Measurements from ENCODE around the gene SIRT7.
A peak's percentile ranks its signal among the peaks of the same experiment; 100 is the strongest.

Gene SIRT7

DNA sequence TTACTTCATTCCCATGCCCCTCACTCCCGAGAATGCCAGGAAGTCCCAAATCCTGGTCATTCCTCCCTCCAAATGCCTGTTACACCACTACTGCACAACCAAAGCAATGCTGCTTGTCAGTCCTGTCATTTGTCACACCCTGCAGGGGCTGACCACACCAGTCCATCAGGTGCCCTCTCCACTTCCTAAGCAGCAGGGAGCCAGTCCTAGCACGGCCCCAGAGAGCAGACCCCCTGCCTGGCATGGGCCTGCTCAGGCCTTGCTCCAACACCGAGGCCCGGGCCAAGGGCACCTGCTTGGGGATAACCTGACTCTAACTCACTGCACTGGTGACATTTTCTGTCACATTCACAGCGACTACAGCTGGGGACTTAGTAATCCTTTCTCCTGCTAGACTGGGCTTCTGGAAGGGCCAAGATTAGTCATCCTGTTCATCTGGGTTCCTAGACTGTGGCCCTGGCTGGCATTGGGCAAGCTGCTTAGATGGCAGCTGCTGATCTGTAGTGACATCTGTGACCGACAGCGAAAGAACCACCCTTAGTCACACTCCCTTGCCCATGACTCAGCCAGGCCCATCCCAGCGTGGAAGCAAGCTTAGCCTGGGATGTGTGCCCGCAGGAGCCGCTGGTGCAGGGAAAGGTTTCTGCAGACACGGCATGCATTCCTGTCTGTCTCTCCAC is 32.0 kb downstream of the SIRT7 start:
- H3K4me3 Mint-ChIP-seq, result no peak overlapping the region

GRCh38 chr17:81885454-81885853 is 32.5 kb downstream of the SIRT7 start:
- ATAC-seq, result no peak
- H3K4me3 Mint-ChIP-seq, result no peak overlapping the region
- DNase-seq, result no peak
- H3K27ac Mint-ChIP-seq, result peak overlapping the region; percentile 52
- no peaks in the 10 kb centered on the region for H3K9me3 Mint-ChIP-seq
- no peaks in the 10 kb centered on the region for H3K27me3 Mint-ChIP-seq
- H3K4me1 Mint-ChIP-seq, result peaks cover 17% of the 10 kb centered on the region
- H3K36me3 Mint-ChIP-seq (ENCODE audit: low read depth), result peaks cover 72% of the 10 kb centered on the region

More for the DNA sequence above, 32.0 kb downstream of the SIRT7 start:
- peak; percentile 29 for ATAC-seq
- DNase-seq, result no peak
- peaks cover 73% of the 10 kb centered on the region for H3K36me3 Mint-ChIP-seq (ENCODE audit: low read depth)
- no peaks in the 10 kb centered on the region for H3K27me3 Mint-ChIP-seq
- peaks cover 17% of the 10 kb centered on the region for H3K4me1 Mint-ChIP-seq
- no peaks in the 10 kb centered on the region for H3K9me3 Mint-ChIP-seq
- H3K27ac Mint-ChIP-seq, result peak overlapping the region; percentile 52

DNA sequence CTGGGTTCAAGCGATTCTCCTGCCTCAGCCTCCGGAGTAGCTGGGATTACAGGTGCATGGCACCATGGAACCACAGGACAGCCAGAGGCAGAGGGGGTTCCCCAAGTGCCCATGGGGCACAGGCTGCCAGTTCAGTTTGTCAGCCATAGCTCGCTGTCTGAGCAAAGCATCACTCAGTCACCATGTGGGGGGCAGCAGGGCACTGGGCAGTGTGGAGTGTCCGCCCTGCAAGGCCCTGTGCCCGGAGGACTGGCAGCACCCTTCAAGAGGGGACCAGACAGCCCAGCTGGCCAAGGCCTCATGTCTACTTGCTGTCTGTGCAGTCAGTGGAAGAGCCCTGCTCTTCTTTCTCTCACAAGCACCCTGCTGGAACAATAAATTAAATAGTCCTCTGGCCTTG is 33.0 kb downstream of the SIRT7 start:
- Mint-ChIP-seq H3K27me3 (no peaks in the 10 kb centered on the region), H3K27ac (no peak overlapping the region), H3K4me1 (peaks cover 14% of the 10 kb centered on the region), H3K36me3 (ENCODE audit: low read depth) (peaks cover 70% of the 10 kb centered on the region), H3K4me3 (no peak overlapping the region), H3K9me3 (no peaks in the 10 kb centered on the region)
- no peak for DNase-seq
- ATAC-seq, result no peak

DNA sequence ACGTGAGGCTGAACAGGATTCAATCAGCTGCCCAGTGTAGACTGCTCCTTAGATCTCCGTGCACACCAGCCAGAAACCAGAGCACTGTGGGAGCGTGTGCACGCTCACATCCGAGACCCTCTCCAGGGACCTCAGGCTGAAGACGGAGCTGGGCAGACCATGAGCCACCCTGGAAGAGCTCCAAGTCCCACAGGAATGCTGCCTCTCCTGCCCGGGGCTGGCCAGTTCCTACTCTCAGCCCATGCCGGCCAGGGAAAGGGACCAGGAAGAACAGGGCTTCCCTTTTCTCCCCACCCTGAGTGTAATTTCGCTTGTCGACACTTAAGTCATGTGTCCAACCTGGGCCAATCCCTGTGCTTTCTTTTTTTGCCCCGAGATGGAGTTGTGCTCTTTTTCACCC is 33.5 kb downstream of the SIRT7 start:
- ATAC-seq, result peak; percentile 30
- Mint-ChIP-seq H3K27ac (peak overlapping the region; percentile 39), H3K36me3 (ENCODE audit: low read depth) (peaks cover 70% of the 10 kb centered on the region), H3K4me3 (no peak overlapping the region), H3K27me3 (no peaks in the 10 kb centered on the region), H3K9me3 (no peaks in the 10 kb centered on the region), H3K4me1 (peaks cover 11% of the 10 kb centered on the region)
- DNase-seq, result no peak

DNA sequence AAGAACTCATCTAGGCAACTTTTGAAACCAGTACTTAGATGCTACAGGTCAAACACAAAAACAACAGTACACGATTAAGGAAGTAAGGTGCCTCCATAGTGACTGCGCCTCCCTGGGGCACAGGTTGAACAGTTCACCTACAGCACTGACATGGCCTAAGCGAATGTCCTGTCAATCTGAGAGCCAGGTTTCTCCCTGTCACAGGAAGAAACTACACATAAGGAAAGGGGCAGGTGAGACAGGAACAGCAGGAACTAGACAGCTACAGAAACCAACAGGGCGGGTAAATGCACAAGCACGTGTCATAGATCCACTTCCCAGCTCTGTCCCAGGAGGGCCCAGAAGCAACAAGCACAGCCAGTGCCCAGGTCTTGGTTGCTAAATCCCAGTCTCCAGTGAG is 38.9 kb downstream of the SIRT7 start:
- Mint-ChIP-seq H3K9me3 (no peaks in the 10 kb centered on the region), H3K4me1 (peaks cover 7% of the 10 kb centered on the region), H3K27ac (no peak overlapping the region), H3K27me3 (no peaks in the 10 kb centered on the region), H3K36me3 (ENCODE audit: low read depth) (peaks cover 47% of the 10 kb centered on the region), H3K4me3 (no peak overlapping the region)
- DNase-seq (no peak), ATAC-seq (no peak)

- Mint-ChIP-seq H3K27me3 (no peaks in the 10 kb centered on the region), H3K4me3 (no peak overlapping the region), H3K9me3 (no peaks in the 10 kb centered on the region), H3K27ac (no peak overlapping the region), H3K4me1 (peaks cover 14% of the 10 kb centered on the region), H3K36me3 (ENCODE audit: low read depth) (peaks cover 44% of the 10 kb centered on the region)
- DNase-seq, result no peak
- ATAC-seq, result no peak
Measured at GRCh38 chr17:81878294-81878693, 39.7 kb downstream of the SIRT7 start.

DNA sequence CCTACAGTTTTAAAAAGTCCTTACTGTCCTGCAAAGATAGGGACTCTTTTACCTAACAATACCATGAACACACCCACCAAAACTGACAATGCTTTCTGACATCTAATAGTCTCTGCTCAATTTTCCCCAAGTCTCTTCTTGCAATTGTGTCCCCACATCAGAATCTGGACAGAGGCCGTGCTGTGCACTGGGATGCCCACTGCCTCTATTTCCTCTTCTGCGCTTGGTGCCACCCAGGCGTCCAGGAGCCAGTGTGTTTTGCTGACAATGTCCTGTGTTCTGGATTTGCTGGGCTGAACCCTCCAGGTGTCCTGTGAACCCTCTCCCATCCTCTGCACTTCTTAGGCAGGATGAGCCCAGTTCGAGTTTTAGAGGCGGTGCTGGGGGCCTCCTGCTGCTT is 40.4 kb downstream of the SIRT7 start:
- Mint-ChIP-seq H3K27me3 (no peaks in the 10 kb centered on the region), H3K27ac (no peak overlapping the region), H3K4me1 (peaks cover 21% of the 10 kb centered on the region), H3K9me3 (no peaks in the 10 kb centered on the region), H3K36me3 (ENCODE audit: low read depth) (peaks cover 41% of the 10 kb centered on the region), H3K4me3 (no peak overlapping the region)
- ATAC-seq (no peak), DNase-seq (no peak)

DNA sequence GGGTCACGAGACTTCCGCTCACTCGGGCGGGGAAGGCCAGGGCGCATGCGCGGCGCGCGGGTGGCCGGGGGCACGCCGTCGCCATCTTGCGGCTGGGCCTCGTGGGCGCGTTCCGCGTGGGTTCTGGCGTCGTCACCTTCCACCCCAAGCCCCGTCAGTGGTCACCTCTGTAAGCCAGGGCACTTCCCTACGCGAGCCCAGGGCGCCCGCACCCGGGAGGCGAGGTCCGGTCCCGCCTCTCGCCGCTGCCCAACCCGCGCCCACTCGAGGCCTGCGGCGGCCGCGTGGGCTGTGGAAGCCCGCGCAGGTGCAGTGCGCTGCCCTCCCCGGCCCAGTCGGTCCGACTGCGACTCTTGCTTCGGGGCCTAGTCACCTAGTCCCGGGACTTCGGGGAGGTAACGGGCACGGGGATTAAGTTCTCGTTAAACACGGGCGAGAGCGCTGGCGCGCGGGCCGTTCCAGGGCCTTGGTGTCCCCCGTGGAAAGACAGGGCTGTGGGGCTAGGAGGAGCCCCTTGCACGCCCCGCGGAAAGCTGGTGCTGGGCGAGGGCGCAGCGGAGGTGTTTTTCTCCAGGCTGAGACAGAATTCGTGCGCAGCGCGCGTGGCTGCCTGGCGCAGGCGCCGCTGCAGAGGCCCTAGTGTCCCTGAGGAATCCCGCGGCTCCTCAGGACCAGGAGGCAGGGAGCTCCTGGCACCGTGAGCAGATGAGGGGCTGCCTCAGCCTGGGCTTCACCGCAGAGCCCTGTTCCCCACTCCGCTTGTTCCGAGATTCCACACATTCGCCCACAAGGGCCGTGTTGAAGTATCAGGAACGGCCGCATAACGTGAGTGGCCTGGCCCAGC is 46.4 kb downstream of the SIRT7 start:
- DNase-seq (peak; percentile 97), ATAC-seq (peak; percentile 0)
- H3K4me1 Mint-ChIP-seq, result peaks cover 53% of the 10 kb centered on the region

GRCh38 chr17:81870981-81871386 is 47.0 kb downstream of the SIRT7 start, which contains the start of gene ARHGDIA:
Gene ARHGDIA, minus strand, starts transcription at chr17:81871337. Its CDS starts 1,407 bp downstream, at chr17:81869930.
- peak within 1 kb of the TSS; percentile 95 for H3K27ac Mint-ChIP-seq
- DNase-seq, result no peak
- peaks cover 56% of the 10 kb centered on the region for H3K4me1 Mint-ChIP-seq
- no peaks in the 10 kb centered on the region for H3K27me3 Mint-ChIP-seq
- ATAC-seq, result peak; percentile 39
- H3K36me3 Mint-ChIP-seq (ENCODE audit: low read depth), result peaks cover 15% of the 10 kb centered on the region
- H3K9me3 Mint-ChIP-seq, result no peaks in the 10 kb centered on the region
- H3K4me3 Mint-ChIP-seq, result peak within 1 kb of the TSS; percentile 89

More for the DNA sequence above, 46.4 kb downstream of the SIRT7 start:
- Mint-ChIP-seq H3K36me3 (ENCODE audit: low read depth) (peaks cover 15% of the 10 kb centered on the region), H3K27ac (peak overlapping the region; percentile 95), H3K4me3 (peak overlapping the region; percentile 83), H3K27me3 (no peaks in the 10 kb centered on the region), H3K9me3 (no peaks in the 10 kb centered on the region)

DNA sequence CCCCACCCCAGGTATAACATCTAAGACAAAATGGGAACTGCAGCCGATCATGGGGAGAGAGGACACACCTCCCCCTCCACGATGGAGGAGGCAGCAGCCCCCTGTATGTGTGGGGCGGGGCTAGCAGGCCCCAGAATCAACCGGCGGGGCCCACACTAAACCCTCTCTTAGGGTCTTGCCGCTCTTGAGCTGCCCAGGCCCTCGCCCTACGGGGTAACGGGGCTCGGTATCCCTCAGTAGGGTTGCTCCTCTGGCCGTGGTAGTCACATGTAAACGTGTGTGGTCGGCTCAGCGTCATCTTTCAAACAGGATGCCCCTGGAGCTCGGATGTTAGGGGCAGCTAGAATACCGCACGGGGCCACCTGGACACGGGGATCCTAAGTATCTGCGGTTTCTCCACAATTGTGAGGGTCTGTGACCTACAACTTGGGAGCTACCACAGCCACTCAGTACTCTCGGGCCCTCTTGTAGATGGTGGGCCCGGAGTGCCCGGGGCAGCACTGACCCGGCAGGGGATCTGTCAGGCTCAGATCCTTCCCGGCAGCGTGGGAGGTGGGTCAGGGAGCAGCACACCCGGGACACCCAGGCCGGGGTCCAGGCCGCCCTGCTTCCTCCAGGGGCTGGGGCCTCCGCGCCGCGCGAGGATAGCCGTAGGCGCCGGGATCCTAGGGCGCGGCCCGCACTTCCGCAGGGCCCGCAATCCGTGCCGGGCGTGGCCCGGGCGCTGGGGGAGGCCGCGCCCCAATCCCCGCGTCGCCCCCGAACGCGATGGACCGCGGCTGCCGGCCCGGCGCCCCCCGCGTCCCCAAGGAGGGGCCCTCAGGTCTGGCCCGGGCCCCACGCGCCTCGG is 47.6 kb downstream of the SIRT7 start:
- DNase-seq, result peak; percentile 55
- H3K36me3 Mint-ChIP-seq (ENCODE audit: low read depth), result peaks cover 19% of the 10 kb centered on the region
- no peaks in the 10 kb centered on the region for H3K27me3 Mint-ChIP-seq
- H3K9me3 Mint-ChIP-seq, result no peaks in the 10 kb centered on the region
- peak overlapping the region; percentile 93 for H3K27ac Mint-ChIP-seq
- ATAC-seq, result peak; percentile 5
- peak overlapping the region; percentile 89 for H3K4me3 Mint-ChIP-seq
- peaks cover 61% of the 10 kb centered on the region for H3K4me1 Mint-ChIP-seq

DNA sequence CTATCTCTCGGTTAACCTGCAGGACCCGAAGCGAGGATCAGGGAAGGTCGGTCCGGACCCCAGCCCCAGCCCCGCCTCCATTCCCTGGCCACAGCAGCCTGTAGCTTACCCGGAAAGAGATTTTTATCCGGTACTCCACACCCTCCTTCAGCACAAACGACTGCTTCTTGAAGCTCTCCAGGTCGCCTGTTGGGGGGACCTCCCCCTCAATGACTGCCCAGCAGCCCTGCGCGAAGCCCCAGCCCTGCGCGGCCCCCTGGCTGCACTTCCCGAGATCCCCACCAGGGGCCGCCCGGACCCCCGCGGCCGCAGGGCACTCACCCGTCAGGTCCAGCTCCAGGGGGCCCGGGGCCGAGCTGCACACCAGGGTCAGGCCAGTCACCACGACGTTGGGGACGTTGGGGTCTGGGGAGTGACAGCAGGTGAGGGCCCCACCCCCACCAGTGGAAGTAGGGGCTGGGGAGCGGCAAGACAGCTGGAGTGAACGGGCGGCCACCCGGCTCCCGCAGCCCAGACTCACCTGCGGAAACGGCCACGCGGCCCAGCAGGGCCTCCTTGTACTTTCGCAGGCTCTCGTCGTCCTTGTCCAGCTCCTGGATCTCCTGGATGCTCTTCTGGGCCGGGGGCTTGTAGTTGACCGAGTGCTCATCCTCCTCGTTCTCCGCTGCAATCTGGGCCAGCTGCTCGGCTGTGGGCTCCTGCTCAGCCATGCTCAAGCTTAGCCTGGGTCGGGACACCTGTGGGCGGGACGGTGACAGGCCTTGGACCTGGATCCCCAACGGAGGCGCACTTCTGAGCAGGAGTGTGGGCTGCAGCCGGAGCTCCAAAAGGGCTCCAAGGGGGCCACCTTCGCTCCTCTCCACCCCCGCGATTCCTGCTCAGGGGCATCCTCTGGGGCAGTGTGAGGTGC is 48.5 kb downstream of the SIRT7 start:
- Mint-ChIP-seq H3K4me3 (peak overlapping the region; percentile 89), H3K27me3 (no peaks in the 10 kb centered on the region), H3K9me3 (no peaks in the 10 kb centered on the region), H3K36me3 (ENCODE audit: low read depth) (peaks cover 24% of the 10 kb centered on the region), H3K4me1 (peaks cover 59% of the 10 kb centered on the region), H3K27ac (peak overlapping the region; percentile 93)
- peak; percentile 73 for DNase-seq
- no peak for ATAC-seq

DNA sequence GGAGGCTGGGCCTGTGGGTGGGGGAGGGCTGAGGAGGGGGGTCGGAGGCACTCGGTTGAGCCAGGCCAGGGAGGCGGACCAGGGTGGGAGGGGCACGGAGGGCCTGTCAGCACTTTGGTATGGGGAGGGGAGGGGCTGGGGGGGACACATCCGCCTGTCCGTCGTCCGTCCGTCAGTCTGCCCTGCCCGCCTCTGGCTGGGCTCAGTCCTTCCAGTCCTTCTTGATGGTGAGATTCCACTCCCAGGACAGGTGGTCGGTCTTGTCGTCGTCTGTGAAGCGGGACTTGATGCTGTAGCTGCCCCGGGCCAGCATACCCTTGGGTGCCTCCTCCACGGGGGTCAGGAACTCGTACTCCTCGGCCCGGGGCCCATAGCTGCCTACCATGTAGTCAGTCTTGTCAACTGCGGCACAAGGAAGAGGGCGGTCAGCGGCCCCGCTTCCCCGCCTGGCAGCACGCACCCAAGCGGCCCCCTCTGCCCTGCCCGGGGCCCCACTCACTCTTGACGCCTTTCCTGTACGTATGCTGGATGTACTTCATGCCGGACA is 49.2 kb downstream of the SIRT7 start:
- Mint-ChIP-seq H3K27me3 (no peaks in the 10 kb centered on the region), H3K27ac (peak overlapping the region; percentile 93), H3K9me3 (no peaks in the 10 kb centered on the region), H3K4me1 (peaks cover 56% of the 10 kb centered on the region), H3K36me3 (ENCODE audit: low read depth) (peaks cover 25% of the 10 kb centered on the region), H3K4me3 (peak overlapping the region; percentile 89)
- DNase-seq, result no peak
- no peak for ATAC-seq

GRCh38 chr17:81867991-81868673 is 49.8 kb downstream of the SIRT7 start:
- Mint-ChIP-seq H3K4me1 (peaks cover 58% of the 10 kb centered on the region), H3K27me3 (no peaks in the 10 kb centered on the region), H3K36me3 (ENCODE audit: low read depth) (peaks cover 32% of the 10 kb centered on the region), H3K4me3 (peak overlapping the region; percentile 17), H3K27ac (peak overlapping the region; percentile 81), H3K9me3 (no peaks in the 10 kb centered on the region)
- DNase-seq, result peak; percentile 24
- no peak for ATAC-seq
